HepG2 (cell line): ENCODE data around the gene ZNF780B. TPM values are rescaled to one million over a fixed set of nuclear protein-coding genes. Genes with fewer than 3 reads are reported as not detected.

Experiments
- AKNA ChIP-seq: sonication (generic); formaldehyde crosslinking; IDR thresholded peaks from 2 replicates; pipeline ENCODE4 v1.4.0; 2020; ENCODE audit warnings: missing genetic modification reagents, borderline replicate concordance
- BATF2 ChIP-seq: sonication (generic); formaldehyde crosslinking; IDR thresholded peaks from 2 replicates; pipeline ENCODE4 v1.8.0; 2022; ENCODE audit warnings: mild to moderate bottlenecking, missing genetic modification reagents, moderate library complexity
- EEA1 ChIP-seq: sonication (generic); formaldehyde crosslinking; IDR thresholded peaks from 2 replicates; pipeline ENCODE4 v1.5.1; 2020; ENCODE audit warnings: mild to moderate bottlenecking, missing genetic modification reagents, borderline replicate concordance
- GATAD1 ChIP-seq: IDR thresholded peaks from 2 replicates; pipeline ENCODE4 v1.6.1; 2016; ENCODE audit warnings: missing genetic modification reagents, missing compliant biosample characterization
- PATZ1 ChIP-seq: sonication (generic); formaldehyde crosslinking; IDR thresholded peaks from 2 replicates; pipeline ENCODE4 v1.4.0; 2020; ENCODE audit warnings: missing genetic modification reagents
- PRDM15 ChIP-seq: sonication (generic); formaldehyde crosslinking; IDR thresholded peaks from 2 replicates; pipeline ENCODE4 v1.4.0; 2020; ENCODE audit warnings: missing genetic modification reagents
- ZNF646 ChIP-seq: sonication (generic); formaldehyde crosslinking; IDR thresholded peaks from 2 replicates; pipeline ENCODE4 v1.9.0; 2021; ENCODE audit warnings: mild to moderate bottlenecking, missing genetic modification reagents
- polyA plus RNA-seq, 8 experiments: library from polyadenylated mRNA; depleted of rRNA in 3 of 8; stranded (reverse) in 7 of 8; unstranded in 1 of 8; fragments of >200 nt; fragmentation: Illumina TruSeq in 4 of 8; extraction: Trizol in 4 of 8; gene quantifications; 2 replicates each; pipeline versions ENCODE4 v1.2.1 to v1.2.3, GENCODE V29; 2011 to 2016; ENCODE audit warnings: low read depth in 4 of 8, missing spikeins in 1 of 8, mixed read lengths in 1 of 8; ENCODE audit not compliant: insufficient read depth in 1 of 8
- total RNA-seq, 5 experiments: library from RNA; depleted of rRNA; stranded (reverse); fragments of >200 nt; fragmentation: Illumina TruSeq; extraction: Trizol; gene quantifications; 2 replicates each; pipeline ENCODE4 v1.2.3, GENCODE V29; 2016; ENCODE audit warnings: low read depth in 1 of 5

The ZNF780B gene
- total and polyA plus RNA-seq, 2 of the 13 experiments (the other 11 are each of a cell fraction or from before 2014, with no cell fraction given) = 6.6 to 21.9 TPM

GRCh38 chr19:39996218-39996810 is 59.7 kb downstream of the ZNF780B start (continued):
- TF ChIP-seq PATZ1 (CRISPR knock-in tag) (no peak), PRDM15 (peak; percentile 95), ZNF646 (CRISPR knock-in tag) (peak; percentile 75), AKNA (CRISPR knock-in tag) (no peak), GATAD1 (no peak), BATF2 (CRISPR knock-in tag) (no peak), EEA1 (CRISPR knock-in tag) (no peak; the same call in 1 of the 2 replicates)
